OCI-LY7 (cell line): ENCODE measurements around the gene TUBA1C. TPM values are rescaled to one million over a fixed set of nuclear protein-coding genes. Genes with fewer than 3 reads are reported as not detected.

ENCODE experiments used
- BruUV-seq: library from RNA; stranded (reverse); fragments of 400-500 nt; replicated peaks from 2 replicates; lab custom pipeline; 2021; lab: Mats Ljungman, UMichigan
- CTCF ChIA-PET: fragments of 300-600 bp; sonication (Branson Sonifier 250); formaldehyde crosslinking; loops from one replicate; lab custom pipeline; 2022; ENCODE audit warnings: antibody characterized with exemption; ENCODE audit not compliant: unreplicated experiment; lab: Charles Lee
- POLR2A ChIA-PET: fragments of 300-600 bp; sonication (Branson Sonifier 250); formaldehyde crosslinking; loops from one replicate; lab custom pipeline; 2022; ENCODE audit warnings: antibody characterized with exemption; lab: Charles Lee
- DNase-seq: peaks from one replicate; pipeline ENCODE4 v3.0.0-alpha.2; 2015; ENCODE audit warnings: low spot score
- H2AFZ ChIP-seq: fragments of 200-600 bp; sonication (generic), shearing (Covaris generic); 2 replicates; pipeline ENCODE4 v1.6.1; 2014; ENCODE audit warnings: mild to moderate bottlenecking, antibody characterized with exemption, low read length, moderate library complexity
- H3K27ac ChIP-seq: fragments of 200-600 bp; sonication (generic); 2 replicates; pipeline ENCODE4 v1.5.1; 2014; ENCODE audit warnings: mixed run types, low read depth, mild to moderate bottlenecking, moderate library complexity, low read length, inconsistent platforms; ENCODE audit not compliant: poor library complexity, severe bottlenecking
- H3K36me3 ChIP-seq: fragments of 200-600 bp; sonication (generic); 2 replicates; pipeline ENCODE4 v1.6.1; 2014; ENCODE audit warnings: mild to moderate bottlenecking, antibody characterized with exemption, low read length, moderate library complexity, mixed read lengths; ENCODE audit not compliant: insufficient read depth
- H3K4me1 ChIP-seq: fragments of 200-600 bp; sonication (generic); 2 replicates; pipeline ENCODE4 v1.5.1; 2014; ENCODE audit warnings: mild to moderate bottlenecking, low read length; ENCODE audit not compliant: insufficient read depth, poor library complexity, severe bottlenecking
- H3K4me2 ChIP-seq: fragments of 200-600 bp; sonication (generic); 2 replicates; pipeline ENCODE4 v1.6.1; 2014; ENCODE audit warnings: mild to moderate bottlenecking, low read length
- H3K4me3 ChIP-seq: fragments of 200-600 bp; sonication (generic); 2 replicates; pipeline ENCODE4 v1.5.1; 2014; ENCODE audit warnings: mild to moderate bottlenecking, low read depth, low read length; ENCODE audit not compliant: poor library complexity, severe bottlenecking
- H3K79me2 ChIP-seq: fragments of 200-600 bp; sonication (generic); 2 replicates; pipeline ENCODE4 v1.6.1; 2016; ENCODE audit warnings: low read depth, mild to moderate bottlenecking, low read length, moderate library complexity, mixed read lengths; ENCODE audit not compliant: insufficient read depth
- H3K9me2 ChIP-seq: fragments of 200-600 bp; sonication (generic); 2 replicates; pipeline ENCODE4 v1.6.1; 2016; ENCODE audit warnings: mild to moderate bottlenecking, low read length, mixed read lengths; ENCODE audit not compliant: insufficient read depth
- H3K9me3 ChIP-seq: fragments of 200-600 bp; sonication (generic); 2 replicates; pipeline ENCODE4 v1.6.1; 2014; ENCODE audit warnings: mild to moderate bottlenecking, mixed run types, low read length, mixed read lengths
- H4K20me1 ChIP-seq: fragments of 200-600 bp; sonication (generic); 2 replicates; pipeline ENCODE4 v1.6.1; 2014; ENCODE audit warnings: mild to moderate bottlenecking, antibody characterized with exemption, low read length, moderate library complexity, mixed read lengths; ENCODE audit not compliant: insufficient read depth
- EZH2phosphoT487 ChIP-seq: fragments of 200-600 bp; sonication (generic); IDR thresholded peaks from 2 replicates; pipeline ENCODE4 v1.6.1; 2018; ENCODE audit warnings: low read depth, borderline replicate concordance, mild to moderate bottlenecking, mixed run types, antibody characterized with exemption, low read length, moderate library complexity, mixed read lengths
- intact Hi-C: fragments of 100-400 bp; cut with micrococcal nuclease; formaldehyde crosslinking; loops from one replicate; pipeline ENCODE4 v1.10.0; 2022; ENCODE audit not compliant: unreplicated experiment
- total RNA-seq, 2 experiments: library from RNA; depleted of rRNA in 1 of 2; stranded (reverse); fragments of >200 nt in 1 of 2; shearing (Covaris generic) in 1 of 2; gene quantifications; 2 replicates each; pipeline ENCODE4 v1.2.3, GENCODE V29; 2014 to 2022
- TF ChIP-seq, protein P1 (sequence below): fragments of 200-600 bp; sonication (generic); conservative IDR thresholded peaks from 2 replicates; pipeline ENCODE4 v1.5.1; 2014; ENCODE audit warnings: mild to moderate bottlenecking, antibody characterized with exemption, low read length, moderate library complexity, mixed read lengths

TUBA1C gene
- total RNA-seq, 2 experiments from 2014 or later, result 276 to 291 TPM

DNA sequence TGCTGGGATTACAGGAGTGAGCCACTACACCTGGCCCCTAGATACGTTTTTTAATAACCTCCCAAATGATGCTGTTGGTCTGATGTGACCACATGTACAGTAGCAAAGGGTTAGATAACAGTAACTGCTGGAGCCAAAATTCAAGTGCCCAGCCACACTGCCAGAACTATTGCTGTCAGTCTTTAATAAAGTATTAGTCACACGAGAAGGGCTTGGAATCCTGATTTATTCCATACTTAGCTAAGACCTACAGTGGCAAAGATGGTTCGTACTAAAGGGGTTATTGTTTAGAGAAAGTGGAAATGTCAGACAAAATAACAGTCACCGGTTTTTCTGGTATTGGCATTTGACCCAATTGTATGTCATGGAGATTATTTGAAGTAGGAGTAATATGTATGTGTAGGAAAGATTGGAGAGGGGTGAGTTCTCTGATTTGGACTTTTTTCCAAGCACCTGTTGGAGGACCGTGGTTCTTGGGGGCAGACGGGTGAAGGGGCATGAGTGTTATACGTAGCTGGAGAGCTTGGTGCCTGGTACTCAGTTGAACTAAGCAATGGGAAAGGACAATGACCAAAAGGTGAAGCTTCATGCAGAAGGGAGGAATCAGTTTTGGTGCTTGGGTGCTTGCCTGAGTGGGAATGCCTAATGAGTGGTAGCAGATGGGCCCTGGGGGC lies 9.7 kb downstream of the TUBA1C start:
- Histone ChIP-seq H3K9me3 (no peaks in the 10 kb centered on the region), H3K4me1 (no peaks in the 10 kb centered on the region), H3K4me2 (no peak overlapping the region), H3K4me3 (no peak overlapping the region), H3K27ac (no peak overlapping the region), H3K79me2 (no peaks in the 10 kb centered on the region), H2AFZ (no peak overlapping the region), H4K20me1 (no peaks in the 10 kb centered on the region), H3K36me3 (peaks cover 42% of the 10 kb centered on the region), H3K9me2 (no peaks in the 10 kb centered on the region)
- intact Hi-C loops, result no loop called here
- BruUV-seq, result no TSS peak
- TF ChIP-seq EZH2phosphoT487, result no peak
- TF ChIP-seq, protein P1, sequence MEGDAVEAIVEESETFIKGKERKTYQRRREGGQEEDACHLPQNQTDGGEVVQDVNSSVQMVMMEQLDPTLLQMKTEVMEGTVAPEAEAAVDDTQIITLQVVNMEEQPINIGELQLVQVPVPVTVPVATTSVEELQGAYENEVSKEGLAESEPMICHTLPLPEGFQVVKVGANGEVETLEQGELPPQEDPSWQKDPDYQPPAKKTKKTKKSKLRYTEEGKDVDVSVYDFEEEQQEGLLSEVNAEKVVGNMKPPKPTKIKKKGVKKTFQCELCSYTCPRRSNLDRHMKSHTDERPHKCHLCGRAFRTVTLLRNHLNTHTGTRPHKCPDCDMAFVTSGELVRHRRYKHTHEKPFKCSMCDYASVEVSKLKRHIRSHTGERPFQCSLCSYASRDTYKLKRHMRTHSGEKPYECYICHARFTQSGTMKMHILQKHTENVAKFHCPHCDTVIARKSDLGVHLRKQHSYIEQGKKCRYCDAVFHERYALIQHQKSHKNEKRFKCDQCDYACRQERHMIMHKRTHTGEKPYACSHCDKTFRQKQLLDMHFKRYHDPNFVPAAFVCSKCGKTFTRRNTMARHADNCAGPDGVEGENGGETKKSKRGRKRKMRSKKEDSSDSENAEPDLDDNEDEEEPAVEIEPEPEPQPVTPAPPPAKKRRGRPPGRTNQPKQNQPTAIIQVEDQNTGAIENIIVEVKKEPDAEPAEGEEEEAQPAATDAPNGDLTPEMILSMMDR, result no peak
- no peak for DNase-seq
- CTCF ChIA-PET, result no interaction called here
- POLR2A ChIA-PET, result interaction anchor here (0.6 kb wide), 1 partner anchor 99 kb away, joined by 6 read pairs; no protein-coding TSS in a partner anchor

DNA sequence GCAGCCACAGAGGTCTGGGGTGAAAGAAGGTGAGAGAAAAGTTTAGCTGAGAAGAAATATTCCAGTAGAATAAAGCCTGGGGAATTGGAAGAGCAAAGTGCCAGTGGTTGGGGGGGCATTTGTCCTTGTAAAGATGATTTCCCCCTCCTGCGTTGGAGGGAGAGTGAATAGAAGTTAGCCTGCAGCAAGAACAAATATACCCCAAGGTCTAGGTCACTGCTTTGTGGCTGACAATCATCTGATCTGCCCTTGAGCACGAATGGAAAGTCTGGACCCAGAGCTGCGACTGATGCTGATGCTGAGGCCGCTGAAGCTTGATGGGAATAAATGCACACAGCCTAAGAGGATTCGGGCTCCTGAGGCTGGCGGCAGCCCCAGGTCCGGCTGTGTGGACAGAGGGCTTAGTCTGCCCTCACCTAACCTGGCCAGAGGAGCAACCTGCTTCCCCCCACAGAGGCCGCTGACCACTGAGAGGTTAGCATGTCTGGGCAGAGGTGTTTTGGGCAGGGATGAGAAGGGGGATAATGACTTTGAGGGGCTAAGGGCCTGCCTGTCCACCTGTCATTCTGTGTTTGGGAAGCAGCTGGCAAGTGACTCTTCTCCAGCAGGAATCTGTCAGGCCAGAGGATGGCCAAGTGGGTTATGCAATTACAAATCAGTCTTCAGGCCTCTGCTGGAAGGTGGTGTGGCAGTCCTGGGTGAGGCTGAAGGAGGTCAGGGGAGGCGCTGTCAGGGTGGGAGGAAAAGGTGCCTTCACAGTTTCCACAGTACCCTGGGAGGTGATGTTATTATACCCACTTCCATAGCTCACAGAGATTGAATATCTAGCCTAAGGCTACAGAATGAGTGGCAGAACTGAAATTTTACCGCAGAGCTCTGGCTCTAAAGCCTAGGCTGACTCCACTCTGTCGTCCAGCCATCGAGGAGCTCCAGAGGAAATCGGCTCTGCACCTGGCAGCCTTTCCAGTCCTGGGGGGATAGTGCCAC lies 11.7 kb downstream of the TUBA1C start:
- DNase-seq, result no peak
- BruUV-seq, result no TSS peak
- Histone ChIP-seq H3K9me3 (no peaks in the 10 kb centered on the region), H2AFZ (no peak overlapping the region), H3K4me2 (no peak overlapping the region), H3K4me1 (no peaks in the 10 kb centered on the region), H3K36me3 (peaks cover 21% of the 10 kb centered on the region), H3K4me3 (no peak overlapping the region), H3K79me2 (no peaks in the 10 kb centered on the region), H4K20me1 (no peaks in the 10 kb centered on the region), H3K9me2 (no peaks in the 10 kb centered on the region), H3K27ac (no peak overlapping the region)
- intact Hi-C loops, result no loop called here
- TF ChIP-seq, protein P1, result no peak
- no peak for TF ChIP-seq EZH2phosphoT487
- ChIA-PET POLR2A (no interaction called here), CTCF (no interaction called here)
